ENCODE data around the gene UVRAG.
"Not testable (repeated sequence)": the region's sequence is repeated elsewhere in the genome, so short reads cannot be mapped to it uniquely, and the experiment has no call there.

Gene UVRAG

GRCh38 chr11:75879737-75880136 is 64.7 kb downstream of the UVRAG start:
- DNase-seq (ENCODE audit: low spot score), result no peak

GRCh38 chr11:75880343-75880742 is 65.3 kb downstream of the UVRAG start:
- not testable (repeated sequence) for DNase-seq (ENCODE audit: low spot score)

GRCh38 chr11:75884321-75884720 is 69.3 kb downstream of the UVRAG start:
- no peak for DNase-seq (ENCODE audit: low spot score)

GRCh38 chr11:75888416-75888815 is 73.4 kb downstream of the UVRAG start:
- no peak for DNase-seq (ENCODE audit: low spot score)

GRCh38 chr11:75891947-75892739 is 77.1 kb downstream of the UVRAG start:
- DNase-seq (ENCODE audit: low spot score), result no peak

GRCh38 chr11:75893251-75893650 is 78.2 kb downstream of the UVRAG start:
- DNase-seq (ENCODE audit: low spot score), result no peak

- DNase-seq (ENCODE audit: low spot score), result no peak
Measured at GRCh38 chr11:75894036-75894585, 79.1 kb downstream of the UVRAG start.

GRCh38 chr11:75896843-75897419 is 81.9 kb downstream of the UVRAG start:
- peak; percentile 16 for DNase-seq (ENCODE audit: low spot score)

GRCh38 chr11:75898871-75899270 is 83.9 kb downstream of the UVRAG start:
- DNase-seq (ENCODE audit: low spot score), result no peak

- no peak for DNase-seq (ENCODE audit: low spot score)
Measured at GRCh38 chr11:75899806-75900205, 84.8 kb downstream of the UVRAG start.

- no peak for DNase-seq (ENCODE audit: low spot score)
Measured at GRCh38 chr11:75900848-75901247, 85.8 kb downstream of the UVRAG start.

- no peak for DNase-seq (ENCODE audit: low spot score)
Measured at GRCh38 chr11:75902631-75903030, 87.6 kb downstream of the UVRAG start.

- DNase-seq (ENCODE audit: low spot score), result no peak
Measured at GRCh38 chr11:75903276-75903675, 88.3 kb downstream of the UVRAG start.

- DNase-seq (ENCODE audit: low spot score), result no peak
Measured at GRCh38 chr11:75905434-75905833, 90.4 kb downstream of the UVRAG start.

GRCh38 chr11:75907906-75908527 is 93.0 kb downstream of the UVRAG start:
- DNase-seq (ENCODE audit: low spot score), result no peak

GRCh38 chr11:75910426-75911145 is 95.6 kb downstream of the UVRAG start:
- DNase-seq (ENCODE audit: low spot score), result no peak

- no peak for DNase-seq (ENCODE audit: low spot score)
Measured at GRCh38 chr11:75911459-75911858, 96.4 kb downstream of the UVRAG start.

GRCh38 chr11:75913984-75914383 is 99.0 kb downstream of the UVRAG start:
- no peak for DNase-seq (ENCODE audit: low spot score)

- no peak for DNase-seq (ENCODE audit: low spot score)
Measured at GRCh38 chr11:75916882-75917281, 101.9 kb downstream of the UVRAG start.

- DNase-seq (ENCODE audit: low spot score), result no peak
Measured at GRCh38 chr11:75918331-75918730, 103.3 kb downstream of the UVRAG start.

GRCh38 chr11:75919525-75919924 is 104.5 kb downstream of the UVRAG start:
- DNase-seq (ENCODE audit: low spot score), result no peak

- no peak for DNase-seq (ENCODE audit: low spot score)
Measured at GRCh38 chr11:75920848-75921247, 105.8 kb downstream of the UVRAG start.

All from HuH-7 (cell line).